IMR-90 (cell line): Measurements from ENCODE around the gene IL17B. TPM values are rescaled to one million over a fixed set of nuclear protein-coding genes. Genes with fewer than 3 reads are reported as not detected.

ENCODE experiments used
- ATAC-seq: fragments of 200-7000 bp; cut with Tn5 transposase; 2 replicates; pipeline ENCODE4 v1.9.1; 2020; ENCODE audit warnings: low read depth, mild to moderate bottlenecking, moderate library complexity
- BruUV-seq: library from RNA; stranded (reverse); fragments of 400-500 nt; replicated peaks from 2 replicates; lab custom pipeline; 2021; lab: Mats Ljungman, UMichigan
- CTCF ChIA-PET: fragments of 300-600 bp; formaldehyde crosslinking; extraction: SDS; loops from one replicate; lab custom pipeline; 2021; ENCODE audit warnings: antibody characterized with exemption; lab: Yijun Ruan, JAX
- POLR2A ChIA-PET: fragments of 300-600 bp; sonication (Branson Sonifier 250); formaldehyde crosslinking; loops from one replicate; lab custom pipeline; 2022; ENCODE audit warnings: antibody characterized with exemption; ENCODE audit not compliant: unreplicated experiment; lab: Charles Lee
- DNase-seq: peaks from one replicate; pipeline ENCODE4 v3.0.0; 2013
- H2AFZ ChIP-seq: replicated peaks from 2 replicates; pipeline ENCODE3; 2013; ENCODE audit warnings: low read length, mild to moderate bottlenecking; ENCODE audit not compliant: poor library complexity
- H2AK5ac ChIP-seq: 2 replicates; pipeline ENCODE4 v1.6.1; 2013; ENCODE audit warnings: low read depth, low read length, inconsistent platforms
- H2AK9ac ChIP-seq: replicated peaks from 2 replicates; pipeline ENCODE3; 2013; ENCODE audit warnings: mild to moderate bottlenecking, low read depth, low read length, moderate library complexity; ENCODE audit not compliant: poor library complexity
- H2BK120ac ChIP-seq: 2 replicates; pipeline ENCODE4 v1.6.1; 2013; ENCODE audit warnings: low read depth, low read length, inconsistent platforms
- H2BK15ac ChIP-seq: 3 replicates; pipeline ENCODE4 v1.6.1; 2013; ENCODE audit warnings: low read depth, low read length, inconsistent platforms
- H2BK20ac ChIP-seq: 2 replicates; pipeline ENCODE4 v1.6.1; 2013; ENCODE audit warnings: low read depth, mild to moderate bottlenecking, inconsistent platforms, low read length, moderate library complexity
- H2BK5ac ChIP-seq: 2 replicates; pipeline ENCODE4 v1.6.1; 2013; ENCODE audit warnings: mild to moderate bottlenecking, low read depth, low read length, inconsistent platforms; ENCODE audit not compliant: poor library complexity, severe bottlenecking
- H3K14ac ChIP-seq: replicated peaks from 2 replicates; pipeline ENCODE4 v1.6.1; 2013; ENCODE audit warnings: low read depth, low read length, inconsistent platforms
- H3K18ac ChIP-seq: 2 replicates; pipeline ENCODE4 v1.6.1; 2013; ENCODE audit warnings: low read depth, low read length, control low read depth
- H3K23ac ChIP-seq: 2 replicates; pipeline ENCODE4 v1.6.1; 2013; ENCODE audit warnings: low read depth, low read length, inconsistent platforms
- H3K27ac ChIP-seq: 2 replicates; pipeline ENCODE4 v1.5.1; 2013; ENCODE audit warnings: mild to moderate bottlenecking, control low read depth, low read length; ENCODE audit not compliant: insufficient read depth
- H3K27me3 ChIP-seq: 2 replicates; pipeline ENCODE4 v1.6.1; 2013; ENCODE audit warnings: low read length; ENCODE audit not compliant: control insufficient read depth, insufficient read depth
- H3K36me3 ChIP-seq: 2 replicates; pipeline ENCODE4 v1.6.1; 2013; ENCODE audit warnings: low read length, mixed read lengths; ENCODE audit not compliant: control insufficient read depth, insufficient read depth
- H3K4ac ChIP-seq: 2 replicates; pipeline ENCODE4 v1.6.1; 2013; ENCODE audit warnings: low read depth, low read length, inconsistent platforms
- H3K4me1 ChIP-seq: 2 replicates; pipeline ENCODE4 v1.6.1; 2013; ENCODE audit warnings: low read length, mixed read lengths; ENCODE audit not compliant: control insufficient read depth, insufficient read depth
- H3K4me2 ChIP-seq: 2 replicates; pipeline ENCODE4 v1.6.1; 2013; ENCODE audit warnings: low read depth, mild to moderate bottlenecking, control low read depth, low read length, moderate library complexity
- H3K4me3 ChIP-seq: 2 replicates; pipeline ENCODE4 v1.5.1; 2013; ENCODE audit warnings: low read depth, mild to moderate bottlenecking, control low read depth, low read length, moderate library complexity; ENCODE audit not compliant: insufficient read depth
- H3K56ac ChIP-seq: 2 replicates; pipeline ENCODE4 v1.6.1; 2013; ENCODE audit warnings: low read length, inconsistent platforms; ENCODE audit not compliant: insufficient read depth; ENCODE audit errors: extremely low read depth
- H3K79me1 ChIP-seq, 2 experiments: 2 replicates each; pipeline ENCODE4 v1.6.1; 2013; ENCODE audit warnings: low read length in 2 of 2, inconsistent platforms in 1 of 2, low read depth in 1 of 2
- H3K9ac ChIP-seq: 2 replicates; pipeline ENCODE4 v1.6.1; 2013; ENCODE audit warnings: low read depth, low read length, control low read depth
- H3K9me1 ChIP-seq: 2 replicates; pipeline ENCODE4 v1.6.1; 2013; ENCODE audit warnings: low read length, inconsistent platforms; ENCODE audit not compliant: insufficient read depth
- H3K9me3 ChIP-seq: 2 replicates; pipeline ENCODE4 v1.6.1; 2013; ENCODE audit warnings: low read length; ENCODE audit not compliant: control insufficient read depth, insufficient read depth
- H4K20me1 ChIP-seq: 2 replicates; pipeline ENCODE4 v1.6.1; 2013; ENCODE audit warnings: low read length, inconsistent platforms; ENCODE audit not compliant: insufficient read depth
- H4K5ac ChIP-seq: 2 replicates; pipeline ENCODE4 v1.6.1; 2013; ENCODE audit warnings: mild to moderate bottlenecking, low read depth, low read length, control low read depth
- H4K8ac ChIP-seq, 2 experiments: 2 replicates each; pipeline ENCODE4 v1.6.1; 2013; ENCODE audit warnings: low read depth in 2 of 2, low read length in 2 of 2, control low read depth in 1 of 2, inconsistent platforms in 1 of 2
- H4K91ac ChIP-seq: 2 replicates; pipeline ENCODE4 v1.6.1; 2013; ENCODE audit warnings: low read depth, low read length, inconsistent platforms; ENCODE audit not compliant: insufficient read depth
- CHD1 ChIP-seq: IDR thresholded peaks from 2 replicates; pipeline ENCODE4 v1.6.1; 2012; ENCODE audit warnings: low read depth, low read length, improper control_type of control experiment
- NFE2L2 ChIP-seq: fragments of 150-350 bp; IDR thresholded peaks from 2 replicates; pipeline ENCODE4 v1.6.1; 2016; ENCODE audit warnings: low read depth, mild to moderate bottlenecking, low read length
- POLR2A ChIP-seq: IDR thresholded peaks from 2 replicates; pipeline ENCODE4 v1.6.1; 2012; ENCODE audit warnings: mild to moderate bottlenecking, low read depth, low read length
- RAD21 ChIP-seq: IDR thresholded peaks from 2 replicates; pipeline ENCODE4 v1.6.1; 2012; ENCODE audit warnings: low read length, improper control_type of control experiment
- RCOR1 ChIP-seq: IDR thresholded peaks from 2 replicates; pipeline ENCODE4 v1.6.1; 2012; ENCODE audit warnings: mild to moderate bottlenecking, low read length, improper control_type of control experiment; ENCODE audit not compliant: insufficient replicate concordance
- USF2 ChIP-seq: fragments of 150-350 bp; IDR thresholded peaks from 2 replicates; pipeline ENCODE4 v1.6.1; 2017; ENCODE audit warnings: mild to moderate bottlenecking, antibody characterized with exemption, low read length, low read depth
- WGBS, 2 experiments: methylation state at CpG; one replicate each; pipeline versions ENCODE4 v1.1.5 to v1.1.7; 2013; ENCODE audit warnings: missing lambda C conversion rate in 2 of 2; ENCODE audit not compliant: insufficient read length in 1 of 2; ENCODE audit errors: extremely low coverage in 2 of 2; 5-methylcytosine and 5-hydroxymethylcytosine counted together
- dilution Hi-C: fragments of 300-500 bp; cut with HindIII; formaldehyde crosslinking; loops from one replicate; pipeline ENCODE4 v1.14.3; 2018; ENCODE audit warnings: low sequenced_read_pairs; ENCODE audit not compliant: unreplicated experiment
- in situ Hi-C: fragments of 300-500 bp; cut with MboI; formaldehyde crosslinking; loops from 3 replicates; pipeline ENCODE4 v1.14.3; 2019; ENCODE audit warnings: low sequenced_read_pairs, inconsistent platforms, mixed read lengths
- intact Hi-C: fragments of 100-400 bp; cut with micrococcal nuclease; formaldehyde crosslinking; loops from 2 replicates; pipeline ENCODE4 v1.10.0; 2022
- polyA plus RNA-seq, 3 experiments: library from polyadenylated mRNA; depleted of rRNA; stranded (reverse); fragments of >200 nt; gene quantifications; 2 replicates each; pipeline ENCODE4 v1.2.3, GENCODE V29; 2012; ENCODE audit warnings: low replicate concordance in 1 of 3
- total RNA-seq: library from RNA; depleted of rRNA; stranded (reverse); fragments of >200 nt; gene quantifications from 2 replicates; pipeline ENCODE4 v1.2.3, GENCODE V29; 2012

The IL17B gene
- total and polyA plus RNA-seq, 2 of the 4 experiments (the other 2 are of a cell fraction), result 0.31 TPM; not detected in 1

GRCh38 chr5:149355688-149356087 lies 23.4 kb downstream of the IL17B start:
- BruUV-seq, result no TSS peak
- Histone ChIP-seq H2AK5ac (no peak overlapping the region), H3K27me3 (no peaks in the 10 kb centered on the region), H4K8ac (no peak overlapping the region), H3K79me1 (peaks cover 7 to 19% of the 10 kb centered on the region in 2 experiments), H3K4me1 (no peaks in the 10 kb centered on the region), H2AFZ (no peak overlapping the region), H2BK5ac (no peak overlapping the region), H2BK20ac (no peak overlapping the region), H3K36me3 (peaks cover 18% of the 10 kb centered on the region), H3K9me1 (peaks cover 7% of the 10 kb centered on the region), H3K18ac (no peak overlapping the region), H3K9me3 (no peaks in the 10 kb centered on the region), H3K27ac (no peak overlapping the region), H3K9ac (no peak overlapping the region), H2AK9ac (no peak overlapping the region), H3K23ac (no peak overlapping the region), H2BK120ac (no peak overlapping the region), H3K4me3 (no peak overlapping the region), H3K14ac (no peak overlapping the region), H2BK15ac (no peak overlapping the region), H3K4ac (no peak overlapping the region), H3K56ac (no peak overlapping the region), H3K4me2 (no peak overlapping the region), H4K91ac (no peak overlapping the region), H4K20me1 (peaks cover 3% of the 10 kb centered on the region; the same call in 1 of the 2 replicates), H4K5ac (no peak overlapping the region)
- in situ Hi-C loops, result no loop called here
- dilution Hi-C loops, result no loop called here
- DNase-seq (no peak), ATAC-seq (no peak)
- ChIA-PET POLR2A (no interaction called here), CTCF (no interaction called here)
- TF ChIP-seq POLR2A, result no peak
- no peak for TF ChIP-seq RAD21
- TF ChIP-seq RCOR1, result no peak
- no peak for TF ChIP-seq CHD1
- TF ChIP-seq NFE2L2, result no peak
- no peak for TF ChIP-seq USF2
- intact Hi-C loops, result no loop called here
- no CpG with 5 or more reads among the region's 1 CpG for WGBS, 2 experiments
